Panc1 (cell line): ENCODE results near the gene NCKAP5.

Experiments used
- CTCF ChIP-seq: fragments of 450-650 bp; IDR thresholded peaks from 2 replicates; pipeline ENCODE4 v1.5.1; 2017; ENCODE audit warnings: mild to moderate bottlenecking
- POLR2AphosphoS5 ChIP-seq: IDR thresholded peaks from 2 replicates; pipeline ENCODE4 v1.6.1; 2012; ENCODE audit warnings: mild to moderate bottlenecking, low read depth, low read length, moderate library complexity
- REST ChIP-seq, 2 experiments: IDR thresholded peaks; 2 replicates each; pipeline ENCODE4 v1.6.1; 2011 to 2012; ENCODE audit warnings: low read depth in 2 of 2, control low read depth in 1 of 2, low read length in 1 of 2, mild to moderate bottlenecking in 1 of 2, moderate library complexity in 1 of 2; ENCODE audit not compliant: insufficient read depth in 1 of 2

GRCh38 chr2:133209325-133209724, 358.9 kb downstream of the NCKAP5 start:
- TF ChIP-seq CTCF (no peak), REST (IDR thresholded peaks at IDR 0.05; ENCODE audit: insufficient read depth in 1 of 2, low read depth in 2 of 2, low read length in 1 of 2) (no peak), POLR2AphosphoS5 (no peak)
